OCI-LY3 (cell line): ENCODE measurements around the gene AKAP11.

Experiments
- CTCF ChIP-seq: fragments of 200-600, 300-600 bp; sonication (generic); IDR thresholded peaks from 2 replicates; pipeline ENCODE4 v1.5.1; 2014; ENCODE audit warnings: antibody characterized with exemption, low read length, low read depth
- EZH2phosphoT487 ChIP-seq: fragments of 200-600 bp; shearing (Covaris generic); IDR thresholded peaks from 2 replicates; pipeline ENCODE4 v1.6.1; 2018; ENCODE audit warnings: antibody characterized with exemption, mixed run types, low read depth

GRCh38 chr13:42355092-42355485, 83.1 kb downstream of the AKAP11 start:
- TF ChIP-seq CTCF = no peak
- no peak for TF ChIP-seq EZH2phosphoT487
